Stimulated activated CD8-positive, alpha-beta memory T cell treated with anti-CD3 and anti-CD28 coated beads, Interleukin-15, amount 100 ng/mL, for 4 hours (primary cell): ENCODE measurements around the gene CYTH2.

ENCODE experiments used
- DNase-seq, 2 donors: peaks; one replicate each; pipeline ENCODE4 v3.0.0-alpha.2; 2020; ENCODE audit warnings: low read depth in 2 of 2

CYTH2 gene

GRCh38 chr19:48452289-48453190 is 16.6 kb upstream of the CYTH2 start:
- DNase-seq, result no peak

DNA sequence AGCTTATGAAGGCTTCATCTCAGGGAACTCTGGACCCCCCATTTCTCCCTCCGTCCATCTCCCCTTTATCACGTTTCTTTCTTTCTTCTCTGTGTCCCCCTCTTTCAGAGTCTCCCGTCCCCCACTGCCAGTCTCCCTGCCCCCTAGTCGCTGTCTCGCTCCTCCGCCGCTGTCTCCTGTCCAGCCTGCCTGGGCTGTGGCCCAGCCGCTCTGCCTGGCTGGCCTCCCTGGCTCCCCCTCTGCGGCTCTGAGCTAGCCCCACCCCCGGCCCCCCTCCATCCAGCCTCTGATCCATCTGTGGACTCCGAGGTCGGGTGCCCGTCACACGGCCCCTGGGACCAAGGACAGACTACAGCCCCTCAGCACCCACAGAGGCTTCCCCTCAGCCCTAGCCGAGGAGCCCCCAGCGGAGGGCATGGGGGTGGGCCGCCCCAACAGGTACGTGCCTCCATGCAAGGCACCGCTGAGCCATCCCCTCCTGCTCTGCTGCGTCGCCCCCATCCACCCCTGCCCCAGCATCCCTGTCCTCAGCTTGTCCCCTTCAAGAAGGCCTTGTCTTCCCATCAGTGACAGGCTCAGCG is 14.9 kb upstream of the CYTH2 start:
- no peak for DNase-seq

DNA sequence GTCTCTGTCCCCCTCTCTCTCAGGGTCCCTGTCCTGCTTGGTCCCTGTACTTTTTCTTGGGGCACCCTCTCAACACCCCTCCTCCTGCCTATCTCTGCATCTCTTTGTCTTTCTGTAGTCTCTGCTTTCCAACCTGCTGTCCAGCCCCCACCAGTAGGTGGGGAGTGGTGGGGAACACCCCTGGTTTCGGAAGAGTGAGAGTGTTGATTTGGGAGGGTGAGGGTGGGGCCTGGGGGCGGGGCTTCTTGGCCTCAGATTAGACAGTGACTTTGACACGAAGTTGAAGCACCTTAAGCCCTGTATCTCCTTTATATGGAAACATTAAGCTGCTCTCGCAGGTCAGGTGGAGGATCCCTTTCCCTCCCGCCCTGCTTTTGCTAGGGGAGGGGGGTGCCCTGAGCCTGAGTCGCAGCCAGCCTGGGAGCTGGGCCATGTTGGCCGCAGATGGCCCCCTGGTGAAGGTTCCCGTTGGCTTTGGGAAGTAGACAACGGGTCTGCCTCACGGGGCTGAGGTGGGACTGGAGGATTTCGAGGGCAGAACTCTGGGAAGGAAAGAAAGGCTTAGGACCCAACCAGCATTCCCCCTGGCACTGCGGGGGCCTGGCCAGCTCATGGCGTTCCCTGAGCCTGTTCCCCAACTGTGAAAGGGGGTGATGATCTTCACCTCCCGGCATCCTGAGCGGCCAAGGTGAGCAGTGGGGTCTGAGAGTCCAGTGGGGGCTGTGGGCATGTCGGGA is 13.8 kb upstream of the CYTH2 start, which contains the start of gene KCNJ14:
Gene KCNJ14, plus strand, starts transcription at position 404 of the 737 bp plus-strand sequence. CDS start 6,151 bp downstream, outside the sequence.
- no peak for DNase-seq

DNA sequence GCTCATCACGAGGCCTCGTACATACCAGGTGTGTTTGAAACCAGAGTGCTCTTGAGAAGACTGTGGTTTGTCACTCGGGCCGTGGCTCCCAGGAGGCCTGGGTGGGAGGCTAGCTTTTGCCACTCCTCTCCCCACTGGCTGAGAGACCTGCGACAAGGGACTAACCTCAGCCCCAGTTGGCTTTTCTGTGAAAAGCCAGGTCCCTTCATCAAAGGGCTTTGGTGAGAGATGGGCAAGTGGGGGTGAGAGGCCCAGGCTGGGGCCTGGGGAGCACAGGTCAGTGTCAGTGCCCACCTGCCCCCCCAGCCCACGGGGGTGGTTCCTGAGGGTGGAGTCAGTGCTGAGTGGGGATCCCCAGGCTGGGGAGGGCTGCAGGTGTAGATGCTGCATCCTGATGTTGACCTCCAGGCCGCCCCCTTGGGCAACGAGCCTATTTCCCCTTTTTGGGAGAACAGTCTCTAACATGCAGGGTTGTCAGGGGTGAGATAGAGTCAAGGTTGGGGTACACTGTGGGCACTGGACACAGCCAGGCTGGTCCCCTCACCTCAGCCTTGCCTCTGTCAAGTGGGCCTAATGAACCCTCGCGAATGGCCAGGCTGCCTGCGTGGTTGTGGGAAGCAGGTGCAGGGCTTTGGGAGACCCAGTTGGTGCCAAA is 13.1 kb upstream of the CYTH2 start:
- DNase-seq, result no peak

DNA sequence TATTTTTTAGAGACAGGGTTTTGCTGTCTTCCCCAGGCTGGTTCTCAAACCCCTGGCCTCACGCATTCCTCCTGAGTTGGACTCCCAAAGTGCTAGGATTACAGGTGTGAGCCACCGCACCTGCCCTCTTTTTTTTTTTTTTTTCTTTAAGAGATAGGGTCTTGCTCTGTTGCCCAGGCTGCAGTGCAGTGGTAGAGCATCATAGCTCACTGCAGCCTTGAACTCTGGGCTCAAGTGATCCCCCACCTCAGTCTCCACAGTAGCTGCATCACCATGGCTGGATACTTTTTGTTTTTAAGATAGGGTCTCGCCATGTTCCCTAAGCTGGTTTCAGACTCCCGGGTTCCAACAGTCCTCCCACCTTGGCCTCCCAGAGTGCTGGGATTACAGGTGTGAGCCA is 12.3 kb upstream of the CYTH2 start:
- DNase-seq, result no peak

DNA sequence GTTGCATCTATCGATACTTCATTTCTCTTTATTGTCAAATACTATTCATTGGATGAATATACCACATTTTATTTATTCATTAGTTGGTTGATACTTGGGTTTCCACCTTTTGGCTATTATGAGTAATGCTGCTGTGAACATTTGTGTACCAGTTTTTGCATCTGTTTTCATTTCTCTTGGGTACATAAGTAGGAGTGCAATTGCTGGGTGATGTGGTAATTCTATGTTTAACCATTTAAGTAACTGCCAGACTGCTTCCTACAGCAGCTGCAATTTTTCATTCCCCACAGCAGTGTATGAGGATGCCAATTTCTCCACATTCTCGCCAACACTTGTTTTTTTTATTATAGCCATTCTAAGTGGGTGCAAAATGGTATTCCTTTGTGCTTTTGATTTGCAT is 11.2 kb upstream of the CYTH2 start:
- no peak for DNase-seq

- no peak for DNase-seq
Measured at GRCh38 chr19:48461651-48461981, 7.6 kb upstream of the CYTH2 start.

DNA sequence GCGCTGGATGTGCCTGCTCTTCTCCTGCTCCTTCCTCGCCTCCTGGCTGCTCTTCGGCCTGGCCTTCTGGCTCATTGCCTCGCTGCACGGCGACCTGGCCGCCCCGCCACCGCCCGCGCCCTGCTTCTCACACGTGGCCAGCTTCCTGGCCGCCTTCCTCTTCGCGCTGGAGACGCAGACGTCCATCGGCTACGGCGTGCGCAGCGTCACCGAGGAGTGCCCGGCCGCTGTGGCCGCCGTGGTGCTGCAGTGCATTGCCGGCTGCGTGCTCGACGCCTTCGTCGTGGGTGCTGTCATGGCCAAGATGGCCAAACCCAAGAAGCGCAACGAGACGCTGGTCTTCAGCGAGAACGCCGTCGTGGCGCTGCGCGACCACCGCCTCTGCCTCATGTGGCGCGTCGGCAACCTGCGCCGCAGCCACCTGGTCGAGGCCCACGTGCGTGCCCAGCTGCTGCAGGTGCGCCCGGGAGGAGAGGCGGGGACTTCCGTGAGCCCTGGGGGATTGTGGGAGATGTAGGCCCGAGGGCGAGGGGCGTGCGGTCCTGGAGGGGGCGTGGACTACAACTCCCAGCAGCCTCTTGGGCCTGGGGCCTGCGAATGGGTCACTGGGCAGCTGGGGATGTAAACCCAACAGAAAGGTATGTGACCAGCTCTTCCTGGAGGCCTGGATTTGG is 7.0 kb upstream of the CYTH2 start:
- no peak for DNase-seq

DNA sequence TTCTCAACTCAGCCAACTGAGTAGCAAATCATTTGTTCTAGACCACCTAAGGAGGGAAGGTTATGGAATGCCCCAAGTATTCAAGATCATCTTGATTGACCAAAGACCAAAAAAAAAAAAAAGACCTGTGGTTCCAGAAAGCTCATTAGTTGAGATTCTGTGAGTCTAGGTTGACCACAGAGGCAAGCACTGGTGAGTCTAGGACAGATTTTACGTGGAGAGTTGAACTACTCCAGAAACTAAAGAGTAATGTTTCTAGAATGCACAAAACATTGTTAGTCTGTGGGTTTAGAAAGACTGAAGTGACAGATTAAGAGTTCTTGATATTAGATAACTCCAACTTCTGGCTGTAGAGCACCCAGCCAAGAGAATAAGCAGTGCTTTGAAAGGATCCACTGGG is 4.0 kb upstream of the CYTH2 start:
- no peak for DNase-seq

GRCh38 chr19:48466561-48467325 is 2.4 kb upstream of the CYTH2 start:
- DNase-seq, result no peak

DNA sequence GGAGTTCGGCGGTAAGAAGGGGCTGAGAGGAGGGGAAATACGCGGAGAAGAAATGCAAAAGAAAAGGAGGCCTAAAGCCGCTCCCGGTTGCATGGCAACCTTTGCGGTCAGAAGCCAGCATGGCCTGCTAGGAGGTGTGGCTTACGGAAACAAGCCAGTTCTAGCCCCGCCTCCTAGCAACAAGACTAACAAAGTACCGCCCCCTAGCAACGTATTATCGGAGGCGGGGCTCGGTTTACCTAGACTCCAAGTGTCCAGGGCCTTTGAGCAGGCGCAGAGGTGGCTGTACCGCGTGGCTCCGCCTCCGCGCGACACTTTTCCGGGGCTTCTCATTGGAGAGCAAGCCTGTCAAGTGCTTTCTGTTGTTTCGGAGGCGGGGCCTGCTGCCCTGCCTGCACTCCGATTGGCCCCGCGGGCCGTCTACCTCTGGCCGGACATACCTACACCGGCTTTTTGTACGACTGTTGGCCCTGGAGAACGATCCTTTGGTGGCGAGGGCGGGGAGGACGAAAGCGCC is 339 bp upstream of the CYTH2 start:
- peak; percentile 99 to 100 for DNase-seq

- no peak for DNase-seq
Measured at GRCh38 chr19:48469934-48470680, 938 bp downstream of the CYTH2 start.

GRCh38 chr19:48470856-48471255 is 1.7 kb downstream of the CYTH2 start:
- DNase-seq, result no peak

DNA sequence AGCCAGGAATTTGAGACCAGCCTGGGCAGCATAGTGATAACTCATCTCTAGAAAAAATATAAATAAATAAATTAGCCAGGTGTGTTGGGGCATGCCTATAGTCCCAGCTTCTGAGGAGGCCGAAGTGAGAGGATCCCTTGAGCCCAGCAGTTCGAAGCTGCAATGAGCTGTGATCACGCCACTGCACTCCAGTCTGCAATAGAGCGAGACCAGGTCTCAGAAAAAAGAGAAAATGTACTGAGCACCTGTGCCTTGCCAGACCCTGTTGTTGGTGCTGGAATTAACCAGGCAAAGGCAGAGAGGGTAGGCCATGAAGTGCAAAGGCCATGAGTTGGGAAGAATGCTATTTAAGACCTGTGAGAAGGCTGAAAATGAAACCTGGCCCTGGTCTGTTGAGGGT is 2.7 kb downstream of the CYTH2 start:
- DNase-seq, result no peak

GRCh38 chr19:48473161-48473966 is 4.2 kb downstream of the CYTH2 start:
- DNase-seq, result no peak

GRCh38 chr19:48474084-48474592 is 5.0 kb downstream of the CYTH2 start:
- DNase-seq, result no peak

DNA sequence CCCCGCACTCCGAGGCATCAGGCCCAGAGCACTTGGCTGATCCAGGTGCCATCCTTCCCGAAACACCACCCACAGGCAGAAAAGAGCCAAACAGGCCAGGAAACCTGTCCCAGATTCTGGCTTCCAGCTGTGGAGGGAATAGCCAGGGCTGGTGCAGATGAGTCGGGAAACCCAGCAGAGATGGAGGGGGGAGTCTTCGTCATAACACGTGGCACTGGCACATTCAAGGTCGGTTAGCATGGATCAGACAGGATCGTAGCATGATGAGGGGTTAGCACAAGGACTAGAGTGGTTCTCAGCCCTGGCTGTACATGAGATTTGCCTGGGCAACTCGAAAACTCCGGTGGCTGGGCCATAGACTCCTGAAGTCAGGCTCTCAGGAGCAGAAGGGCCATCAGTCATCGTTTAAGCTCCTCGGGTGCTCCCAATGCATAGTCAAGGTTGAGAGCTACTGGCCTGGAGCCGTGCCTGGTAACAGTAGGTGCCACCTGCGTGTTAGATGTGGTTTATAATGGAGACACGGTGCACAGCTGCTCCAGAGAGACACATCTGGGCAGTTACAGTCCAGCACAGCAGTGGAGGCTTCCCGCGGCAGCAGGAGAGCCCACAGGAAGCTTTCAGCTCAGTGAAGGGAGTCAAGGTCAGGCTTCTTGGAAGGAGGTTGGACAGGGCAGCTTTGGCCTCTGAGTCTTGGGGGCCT is 6.3 kb downstream of the CYTH2 start:
- no peak for DNase-seq

DNA sequence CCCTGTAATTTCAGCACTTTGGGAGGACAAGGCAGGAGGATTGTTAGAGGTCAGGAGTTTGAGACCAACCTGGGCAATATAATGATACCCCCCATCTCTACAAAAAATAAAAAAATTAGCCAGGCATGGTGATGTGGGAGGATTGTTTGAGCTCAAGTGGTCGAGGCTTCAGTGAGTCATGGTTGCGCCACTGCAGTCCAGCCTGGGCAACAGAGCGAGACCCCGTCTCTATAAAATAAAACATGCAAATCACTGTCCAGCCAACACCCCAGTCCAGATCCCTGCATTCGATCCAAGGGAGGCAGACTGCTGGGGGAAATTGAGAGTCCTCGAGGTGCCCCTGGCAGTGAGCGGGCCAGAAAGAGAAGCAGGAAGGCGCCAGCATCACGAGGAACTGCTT is 7.0 kb downstream of the CYTH2 start:
- DNase-seq, result no peak
